ENCODE data around the gene NTRK3.

The NTRK3 gene

DNA sequence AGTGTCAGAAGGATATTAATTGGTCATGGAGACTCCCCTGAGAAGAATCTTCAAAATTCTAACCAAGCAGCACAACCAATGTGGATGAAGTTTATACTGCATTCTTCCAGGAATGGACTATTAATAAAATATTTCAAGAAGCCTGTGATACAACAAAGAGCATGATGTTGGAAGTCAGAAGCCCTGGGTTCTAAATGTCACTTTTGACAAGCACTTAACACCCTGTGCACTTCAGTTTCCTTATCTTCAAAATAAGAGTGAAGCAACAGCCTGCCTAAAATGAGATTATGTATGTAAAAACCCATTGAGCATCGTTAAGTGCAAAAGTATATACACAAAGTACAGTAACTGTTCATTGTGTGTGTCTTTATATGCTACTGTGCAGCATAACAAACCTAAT, 369.4 kb downstream of the NTRK3 start:
- Histone ChIP-seq H3K4me3 (ENCODE audit: low read length) (no peak overlapping the region), H3K4me1 (ENCODE audit: control insufficient read depth, insufficient read depth, low read length) (no peaks in the 10 kb centered on the region), H3K36me3 (ENCODE audit: control insufficient read depth, insufficient read depth, low read length) (no peaks in the 10 kb centered on the region), H3K9ac (ENCODE audit: low read length) (no peak overlapping the region), H3K27me3 (ENCODE audit: control insufficient read depth, insufficient read depth, low read length) (no peaks in the 10 kb centered on the region), H3K9me3 (ENCODE audit: control insufficient read depth, low read length) (no peaks in the 10 kb centered on the region)

DNA sequence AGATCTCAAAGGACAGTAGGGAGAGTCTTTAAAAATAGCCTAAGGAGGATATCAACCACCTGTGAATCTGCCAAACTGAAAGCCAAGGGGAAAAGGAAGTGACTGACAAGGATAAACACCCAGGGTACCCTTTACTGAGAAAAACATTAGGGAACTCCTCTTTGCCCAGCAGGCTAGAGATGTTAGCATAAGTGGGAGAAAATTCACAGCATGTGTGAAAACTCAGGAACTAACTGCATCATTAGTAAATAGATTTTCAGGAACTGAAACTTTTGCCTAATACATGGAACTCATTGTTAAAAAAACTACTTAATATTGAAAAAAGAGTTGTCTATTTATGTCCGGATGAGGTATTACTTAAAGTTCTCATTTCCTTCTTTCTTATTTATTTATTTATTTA, 375.5 kb downstream of the NTRK3 start:
- no peaks in the 10 kb centered on the region for H3K27me3 ChIP-seq (ENCODE audit: control insufficient read depth, insufficient read depth, low read length)
- no peak overlapping the region for H3K9ac ChIP-seq (ENCODE audit: low read length)
- no peaks in the 10 kb centered on the region for H3K36me3 ChIP-seq (ENCODE audit: control insufficient read depth, insufficient read depth, low read length)
- no peaks in the 10 kb centered on the region for H3K9me3 ChIP-seq (ENCODE audit: control insufficient read depth, low read length)
- H3K4me1 ChIP-seq (ENCODE audit: control insufficient read depth, insufficient read depth, low read length), result no peaks in the 10 kb centered on the region
- no peak overlapping the region for H3K4me3 ChIP-seq (ENCODE audit: low read length)

DNA sequence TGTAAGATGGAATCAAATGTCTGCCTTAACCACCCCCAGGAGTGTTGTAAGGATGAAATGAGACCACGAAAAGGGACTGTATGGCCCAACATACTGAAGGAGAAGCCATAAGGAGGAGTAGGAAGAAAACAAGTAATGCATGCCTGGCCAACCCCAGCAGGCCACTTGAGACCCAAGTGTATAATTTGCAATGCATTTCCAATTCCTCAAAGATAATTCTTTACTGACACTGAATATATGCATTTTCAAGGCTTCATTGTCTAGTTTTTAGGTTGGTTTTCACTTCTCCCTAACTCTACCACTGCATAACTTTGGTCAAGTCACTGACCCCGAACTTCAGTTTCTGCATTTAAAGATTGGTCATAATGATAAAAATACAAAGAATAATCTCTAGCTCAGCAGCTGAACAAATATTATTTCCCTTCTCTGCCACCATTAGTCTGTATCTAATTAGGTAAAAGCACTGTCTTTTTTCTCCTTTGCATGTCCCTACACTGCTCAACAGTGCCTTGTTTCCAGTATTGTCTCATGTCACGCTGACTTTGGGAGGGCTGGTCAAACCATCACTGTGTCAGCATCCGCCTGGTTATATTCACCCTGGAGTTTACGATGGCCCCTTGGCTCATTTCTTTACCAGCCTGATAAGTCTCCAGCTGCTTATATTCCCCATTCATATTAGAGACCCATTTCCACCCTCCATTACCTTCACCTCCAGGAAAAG, 378.6 kb downstream of the NTRK3 start:
- Histone ChIP-seq H3K36me3 (ENCODE audit: control insufficient read depth, insufficient read depth, low read length) (no peaks in the 10 kb centered on the region), H3K27me3 (ENCODE audit: control insufficient read depth, insufficient read depth, low read length) (no peaks in the 10 kb centered on the region), H3K4me1 (ENCODE audit: control insufficient read depth, insufficient read depth, low read length) (no peaks in the 10 kb centered on the region), H3K9me3 (ENCODE audit: control insufficient read depth, low read length) (no peaks in the 10 kb centered on the region), H3K9ac (ENCODE audit: low read length) (no peak overlapping the region), H3K4me3 (ENCODE audit: low read length) (no peak overlapping the region)

DNA sequence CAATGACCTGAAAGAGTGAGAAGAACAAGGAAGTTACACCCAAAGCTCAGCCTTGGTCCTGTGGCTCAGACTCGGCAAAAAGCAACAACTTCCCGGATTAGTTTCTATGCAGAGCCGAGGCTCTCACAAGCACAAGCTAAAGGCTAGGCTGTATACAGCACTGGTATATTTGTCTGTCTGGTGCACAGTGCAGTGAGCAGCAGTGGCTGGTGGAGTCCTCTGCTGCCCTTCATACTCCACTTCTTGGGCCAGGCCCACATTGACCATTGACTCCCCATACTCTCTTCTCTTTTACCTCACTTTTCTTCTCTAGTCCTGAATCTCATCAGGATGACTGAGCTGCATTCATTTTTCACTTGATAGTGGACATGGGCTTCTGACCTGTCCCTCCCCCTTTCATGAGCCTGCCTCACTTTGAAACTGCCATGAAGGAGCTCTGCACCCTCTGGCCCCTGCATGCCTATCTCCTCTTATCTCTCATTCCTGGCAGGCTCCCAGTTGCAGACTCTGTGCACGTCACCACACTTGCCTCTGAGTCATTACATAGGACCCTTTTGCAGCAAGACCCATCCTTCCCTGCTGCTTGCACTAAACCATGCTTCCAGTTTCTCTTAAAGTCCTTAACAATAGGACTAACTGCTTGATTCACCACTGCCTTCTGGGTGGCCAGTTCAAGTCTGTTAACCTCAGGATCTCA, 379.3 kb downstream of the NTRK3 start:
- Histone ChIP-seq H3K36me3 (ENCODE audit: control insufficient read depth, insufficient read depth, low read length) (no peaks in the 10 kb centered on the region), H3K4me3 (ENCODE audit: low read length) (no peak overlapping the region), H3K27me3 (ENCODE audit: control insufficient read depth, insufficient read depth, low read length) (no peaks in the 10 kb centered on the region), H3K4me1 (ENCODE audit: control insufficient read depth, insufficient read depth, low read length) (no peaks in the 10 kb centered on the region), H3K9ac (ENCODE audit: low read length) (no peak overlapping the region), H3K9me3 (ENCODE audit: control insufficient read depth, low read length) (no peaks in the 10 kb centered on the region)

DNA sequence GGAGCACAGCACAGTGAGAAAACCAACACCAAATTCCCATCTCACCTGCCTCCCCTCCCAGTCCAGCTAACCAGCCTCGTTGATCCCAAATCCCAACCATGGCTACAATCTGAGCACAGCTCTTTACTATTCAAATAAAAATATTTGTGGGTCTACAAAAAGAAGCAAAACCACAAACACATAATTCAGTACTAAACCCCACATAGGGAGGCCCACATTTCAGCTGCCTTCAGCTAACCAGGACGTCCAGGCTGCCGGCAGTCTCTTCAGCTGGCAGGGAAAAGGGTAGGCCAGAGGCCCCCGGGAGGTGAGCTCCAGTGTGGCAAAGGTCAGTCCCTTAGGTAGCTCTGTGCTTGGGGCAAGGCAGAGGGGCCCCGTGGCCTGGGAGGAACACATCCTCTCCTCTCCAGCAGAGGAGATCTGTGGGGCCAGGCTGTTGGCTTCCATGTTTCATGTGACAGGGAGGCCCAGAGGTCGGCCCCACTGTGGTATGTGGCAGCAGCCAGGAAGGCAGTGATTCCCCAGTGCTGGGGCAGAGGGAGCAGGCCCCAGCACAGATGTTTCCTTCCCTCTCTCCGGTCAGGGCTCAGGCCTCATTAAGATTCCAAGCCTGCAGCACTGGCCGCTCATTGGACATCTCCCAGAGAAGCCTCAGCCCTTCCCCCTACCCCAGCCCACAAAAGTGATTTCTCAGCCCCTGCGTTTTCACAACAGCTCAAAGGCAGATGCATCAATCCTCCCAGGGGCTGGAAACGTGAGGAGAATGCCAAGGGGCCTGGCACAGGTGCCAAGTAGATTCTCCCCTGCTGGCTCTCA, 381.4 kb downstream of the NTRK3 start:
- no peak overlapping the region for H3K9ac ChIP-seq (ENCODE audit: low read length)
- no peaks in the 10 kb centered on the region for H3K4me1 ChIP-seq (ENCODE audit: control insufficient read depth, insufficient read depth, low read length)
- no peaks in the 10 kb centered on the region for H3K9me3 ChIP-seq (ENCODE audit: control insufficient read depth, low read length)
- no peak overlapping the region for H3K4me3 ChIP-seq (ENCODE audit: low read length)
- H3K36me3 ChIP-seq (ENCODE audit: control insufficient read depth, insufficient read depth, low read length), result no peaks in the 10 kb centered on the region
- H3K27me3 ChIP-seq (ENCODE audit: control insufficient read depth, insufficient read depth, low read length), result no peaks in the 10 kb centered on the region

DNA sequence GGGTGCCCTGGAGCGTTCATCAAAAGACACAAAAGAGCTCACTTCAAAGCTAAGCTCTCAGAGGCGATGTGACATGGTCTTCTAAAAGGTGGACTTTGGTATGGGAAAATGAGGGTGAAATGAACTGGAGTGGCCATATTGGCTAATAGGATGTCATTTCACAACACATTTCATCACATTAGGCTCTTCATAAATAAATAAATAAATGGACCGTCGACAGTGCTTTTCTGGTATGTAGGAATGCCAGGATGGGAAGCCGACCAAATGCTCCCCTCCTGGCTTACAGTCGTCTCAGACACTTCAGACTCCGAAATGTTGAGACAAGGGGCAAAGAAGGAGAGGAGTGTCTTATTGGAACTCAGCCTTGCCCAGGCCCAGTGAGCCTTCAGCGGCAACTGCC, 383.0 kb downstream of the NTRK3 start:
- Histone ChIP-seq H3K27me3 (ENCODE audit: control insufficient read depth, insufficient read depth, low read length) (no peaks in the 10 kb centered on the region), H3K4me1 (ENCODE audit: control insufficient read depth, insufficient read depth, low read length) (no peaks in the 10 kb centered on the region), H3K4me3 (ENCODE audit: low read length) (no peak overlapping the region), H3K9me3 (ENCODE audit: control insufficient read depth, low read length) (no peaks in the 10 kb centered on the region), H3K9ac (ENCODE audit: low read length) (no peak overlapping the region), H3K36me3 (ENCODE audit: control insufficient read depth, insufficient read depth, low read length) (no peaks in the 10 kb centered on the region)

DNA sequence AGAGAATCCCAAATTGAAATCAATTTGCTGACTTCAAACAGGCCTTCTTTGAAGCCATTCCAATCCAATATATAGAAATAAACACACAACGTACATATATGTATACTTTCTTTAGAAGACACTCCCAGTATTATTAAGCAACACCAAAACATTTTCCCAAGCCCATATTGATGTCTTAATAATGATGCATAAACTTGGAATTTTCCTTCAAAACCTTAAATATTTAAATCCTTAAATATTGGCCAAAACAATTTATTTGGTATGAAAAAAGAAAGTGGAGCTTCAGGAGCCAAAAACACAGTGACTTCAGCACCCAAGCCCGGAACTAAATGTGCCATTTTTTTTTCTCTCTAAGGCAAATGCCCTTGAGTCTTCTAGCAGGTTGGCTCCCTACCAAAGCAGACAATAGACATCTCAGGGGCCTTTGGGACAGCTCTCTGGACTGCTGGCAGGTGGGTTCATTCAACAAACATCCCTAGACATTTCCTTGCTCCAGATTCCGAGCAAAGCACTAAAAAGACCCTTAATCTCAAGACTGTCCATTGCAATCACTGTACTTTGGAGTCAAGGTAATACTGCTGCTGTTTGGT, 384.7 kb downstream of the NTRK3 start:
- H3K9ac ChIP-seq (ENCODE audit: low read length), result no peak overlapping the region
- H3K27me3 ChIP-seq (ENCODE audit: control insufficient read depth, insufficient read depth, low read length), result no peaks in the 10 kb centered on the region
- no peaks in the 10 kb centered on the region for H3K36me3 ChIP-seq (ENCODE audit: control insufficient read depth, insufficient read depth, low read length)
- H3K4me3 ChIP-seq (ENCODE audit: low read length), result no peak overlapping the region
- H3K4me1 ChIP-seq (ENCODE audit: control insufficient read depth, insufficient read depth, low read length), result no peaks in the 10 kb centered on the region
- no peaks in the 10 kb centered on the region for H3K9me3 ChIP-seq (ENCODE audit: control insufficient read depth, low read length)

DNA sequence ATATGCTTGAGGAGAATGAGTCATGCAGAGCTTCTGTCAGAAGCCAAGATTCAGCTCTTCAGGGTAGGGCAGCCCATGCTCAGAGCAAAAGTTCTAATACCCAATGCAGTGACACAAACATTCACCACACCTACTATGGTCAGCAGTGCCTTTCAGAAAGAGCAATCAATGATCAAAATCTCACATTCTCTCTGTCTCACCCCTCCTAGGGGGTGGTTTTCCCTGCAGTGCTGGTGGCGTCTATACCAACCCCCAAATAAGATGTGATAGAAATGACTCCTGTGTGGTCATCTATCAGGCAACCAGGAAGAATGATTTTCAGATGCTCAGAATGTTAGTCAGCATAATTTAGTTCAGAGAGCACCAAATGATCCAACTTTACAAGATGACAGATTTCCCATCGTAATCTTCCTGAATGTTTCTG, 385.3 kb downstream of the NTRK3 start:
- no peaks in the 10 kb centered on the region for H3K4me1 ChIP-seq (ENCODE audit: control insufficient read depth, insufficient read depth, low read length)
- no peak overlapping the region for H3K9ac ChIP-seq (ENCODE audit: low read length)
- no peaks in the 10 kb centered on the region for H3K36me3 ChIP-seq (ENCODE audit: control insufficient read depth, insufficient read depth, low read length)
- no peaks in the 10 kb centered on the region for H3K9me3 ChIP-seq (ENCODE audit: control insufficient read depth, low read length)
- H3K27me3 ChIP-seq (ENCODE audit: control insufficient read depth, insufficient read depth, low read length), result no peaks in the 10 kb centered on the region
- no peak overlapping the region for H3K4me3 ChIP-seq (ENCODE audit: low read length)

DNA sequence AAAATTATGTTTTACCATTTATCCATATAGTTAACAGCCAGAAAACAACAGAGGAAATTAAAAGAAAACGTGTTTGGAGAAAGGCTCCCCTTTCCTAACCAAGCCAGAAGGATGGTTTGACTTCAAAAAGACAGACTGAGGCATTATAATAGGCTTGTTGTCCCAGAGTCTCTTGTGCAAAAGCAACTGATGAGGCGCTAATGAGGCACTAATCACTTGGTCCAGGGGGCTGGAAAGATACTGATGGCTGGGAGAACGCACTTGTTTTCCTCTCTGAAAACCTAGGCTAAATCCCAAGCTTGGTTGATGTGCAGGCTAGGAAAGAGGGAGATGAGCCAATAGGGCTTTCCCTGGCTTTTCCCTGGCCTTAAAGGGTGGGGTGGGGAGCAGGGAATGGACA, 389.6 kb downstream of the NTRK3 start:
- Histone ChIP-seq H3K9me3 (ENCODE audit: control insufficient read depth, low read length) (no peaks in the 10 kb centered on the region), H3K4me1 (ENCODE audit: control insufficient read depth, insufficient read depth, low read length) (no peaks in the 10 kb centered on the region), H3K36me3 (ENCODE audit: control insufficient read depth, insufficient read depth, low read length) (no peaks in the 10 kb centered on the region), H3K9ac (ENCODE audit: low read length) (no peak overlapping the region), H3K4me3 (ENCODE audit: low read length) (no peak overlapping the region), H3K27me3 (ENCODE audit: control insufficient read depth, insufficient read depth, low read length) (no peaks in the 10 kb centered on the region)

DNA sequence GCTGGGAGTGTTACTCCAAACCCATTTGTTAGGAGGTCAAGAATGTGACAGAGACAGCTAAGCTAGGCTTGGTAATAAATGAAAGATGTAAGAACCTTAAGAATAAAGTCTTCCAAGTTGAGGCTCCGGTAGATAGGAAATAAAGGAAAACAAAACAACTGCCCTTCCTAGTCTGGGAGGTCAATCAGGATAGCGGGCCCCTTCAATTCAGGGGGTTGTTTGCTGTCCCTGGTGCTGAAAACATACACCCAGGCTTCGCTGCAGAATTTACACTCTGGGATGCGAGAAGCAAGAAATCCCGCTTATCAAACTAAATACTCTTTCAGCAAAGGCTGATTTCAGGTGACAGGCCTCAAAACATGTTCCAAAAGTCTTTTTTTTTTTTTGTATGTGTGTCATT, 393.4 kb downstream of the NTRK3 start:
- Histone ChIP-seq H3K9me3 (ENCODE audit: control insufficient read depth, low read length) (no peaks in the 10 kb centered on the region), H3K27me3 (ENCODE audit: control insufficient read depth, insufficient read depth, low read length) (no peaks in the 10 kb centered on the region), H3K4me1 (ENCODE audit: control insufficient read depth, insufficient read depth, low read length) (no peaks in the 10 kb centered on the region), H3K4me3 (ENCODE audit: low read length) (no peak overlapping the region), H3K36me3 (ENCODE audit: control insufficient read depth, insufficient read depth, low read length) (no peaks in the 10 kb centered on the region), H3K9ac (ENCODE audit: low read length) (no peak overlapping the region)

DNA sequence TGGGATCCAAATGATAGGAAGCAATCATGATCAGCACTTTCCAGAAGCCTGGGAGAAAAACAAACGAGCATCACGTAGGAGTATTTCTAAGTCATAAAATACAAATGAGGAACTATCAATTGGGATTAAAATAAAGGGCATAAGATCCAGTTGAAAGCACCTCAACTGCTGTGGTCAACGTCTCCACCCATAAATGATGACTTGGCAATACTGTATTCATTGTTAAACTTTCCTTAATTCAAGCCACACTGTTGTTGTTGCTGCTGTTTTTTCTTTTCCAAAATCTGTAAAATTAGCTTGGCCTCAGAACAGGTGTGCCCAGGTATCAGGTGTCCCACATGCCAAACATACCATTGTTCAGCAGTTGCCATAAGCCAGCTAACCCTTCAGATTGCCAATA, 395.8 kb downstream of the NTRK3 start:
- Histone ChIP-seq H3K36me3 (ENCODE audit: control insufficient read depth, insufficient read depth, low read length) (no peaks in the 10 kb centered on the region), H3K9me3 (ENCODE audit: control insufficient read depth, low read length) (no peaks in the 10 kb centered on the region), H3K27me3 (ENCODE audit: control insufficient read depth, insufficient read depth, low read length) (no peaks in the 10 kb centered on the region), H3K4me1 (ENCODE audit: control insufficient read depth, insufficient read depth, low read length) (no peaks in the 10 kb centered on the region), H3K9ac (ENCODE audit: low read length) (no peak overlapping the region), H3K4me3 (ENCODE audit: low read length) (no peak overlapping the region)

DNA sequence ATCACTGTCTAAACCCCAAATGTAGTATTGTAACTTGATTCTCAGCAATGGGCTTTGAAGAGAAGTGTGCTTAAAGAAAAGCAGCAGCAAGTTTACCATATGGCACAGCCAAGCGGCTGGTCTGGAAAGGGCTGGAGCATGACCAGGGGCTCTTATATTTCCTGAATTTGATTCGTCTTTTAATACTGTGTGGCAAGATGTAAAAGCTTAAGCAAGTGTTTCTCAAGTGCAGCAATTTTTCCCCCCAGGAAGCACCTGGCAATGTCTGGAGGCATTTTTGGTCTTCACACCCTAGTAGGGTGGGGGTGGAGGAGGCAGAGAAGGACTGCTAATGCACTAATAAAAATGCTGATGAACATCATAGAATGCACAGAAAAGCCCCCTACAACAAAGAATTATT, 397.9 kb downstream of the NTRK3 start:
- no peaks in the 10 kb centered on the region for H3K9me3 ChIP-seq (ENCODE audit: control insufficient read depth, low read length)
- H3K36me3 ChIP-seq (ENCODE audit: control insufficient read depth, insufficient read depth, low read length), result no peaks in the 10 kb centered on the region
- no peak overlapping the region for H3K4me3 ChIP-seq (ENCODE audit: low read length)
- no peaks in the 10 kb centered on the region for H3K27me3 ChIP-seq (ENCODE audit: control insufficient read depth, insufficient read depth, low read length)
- H3K9ac ChIP-seq (ENCODE audit: low read length), result no peak overlapping the region
- no peaks in the 10 kb centered on the region for H3K4me1 ChIP-seq (ENCODE audit: control insufficient read depth, insufficient read depth, low read length)
